ENCODE data around the gene LRRC4B. TPM values are rescaled to one million over a fixed set of nuclear protein-coding genes. Genes with fewer than 3 reads are reported as not detected.

The LRRC4B gene
- total and polyA plus RNA-seq, 2 of the 4 experiments (the other 2 are of a cell fraction), result 0.03 TPM; not detected in 1

DNA sequence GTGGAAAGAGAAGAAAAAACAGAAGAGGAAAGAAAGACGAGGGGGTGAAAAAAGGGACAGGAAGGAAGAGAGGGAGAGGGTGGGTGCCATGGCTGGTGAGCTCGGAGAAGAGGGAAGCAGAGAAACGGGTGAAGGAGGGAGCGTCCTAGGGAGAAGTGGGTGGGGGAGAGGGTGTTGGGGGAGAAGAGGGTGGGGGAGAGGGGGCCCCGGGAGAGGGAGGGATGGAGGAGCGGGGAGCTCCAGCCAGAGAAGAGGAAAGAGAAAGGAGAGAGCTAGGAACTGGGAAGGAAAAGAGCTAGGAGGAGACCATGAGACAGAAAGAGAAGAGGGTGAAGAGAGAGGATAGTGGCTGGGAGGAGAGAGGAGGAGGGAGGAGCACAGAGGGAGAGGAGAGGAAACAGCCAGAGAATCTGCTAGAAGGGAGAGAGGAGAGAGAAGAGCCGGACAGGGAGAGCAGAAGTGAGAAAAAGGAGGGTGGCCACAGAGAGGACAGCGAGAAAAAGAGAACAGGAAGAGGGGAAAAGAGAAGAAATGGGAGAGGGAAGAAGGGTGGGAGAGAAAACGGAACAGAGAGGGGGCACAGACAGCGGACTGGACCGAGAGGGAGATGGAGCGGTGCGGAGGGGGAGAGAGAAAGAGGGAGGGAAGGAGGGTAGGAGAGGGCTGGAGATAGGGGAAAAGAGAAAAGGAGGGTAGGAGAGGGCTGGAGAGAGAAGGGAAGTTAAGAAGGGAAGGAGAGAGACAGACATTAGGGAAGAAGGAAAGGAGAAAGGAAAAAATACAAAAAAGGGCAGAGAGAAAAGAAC is 79.6 kb downstream of the LRRC4B start (continued):
- TF ChIP-seq SMC3 (IDR thresholded peaks at IDR 0.05; ENCODE audit: low read depth, low read length), result no peak

DNA sequence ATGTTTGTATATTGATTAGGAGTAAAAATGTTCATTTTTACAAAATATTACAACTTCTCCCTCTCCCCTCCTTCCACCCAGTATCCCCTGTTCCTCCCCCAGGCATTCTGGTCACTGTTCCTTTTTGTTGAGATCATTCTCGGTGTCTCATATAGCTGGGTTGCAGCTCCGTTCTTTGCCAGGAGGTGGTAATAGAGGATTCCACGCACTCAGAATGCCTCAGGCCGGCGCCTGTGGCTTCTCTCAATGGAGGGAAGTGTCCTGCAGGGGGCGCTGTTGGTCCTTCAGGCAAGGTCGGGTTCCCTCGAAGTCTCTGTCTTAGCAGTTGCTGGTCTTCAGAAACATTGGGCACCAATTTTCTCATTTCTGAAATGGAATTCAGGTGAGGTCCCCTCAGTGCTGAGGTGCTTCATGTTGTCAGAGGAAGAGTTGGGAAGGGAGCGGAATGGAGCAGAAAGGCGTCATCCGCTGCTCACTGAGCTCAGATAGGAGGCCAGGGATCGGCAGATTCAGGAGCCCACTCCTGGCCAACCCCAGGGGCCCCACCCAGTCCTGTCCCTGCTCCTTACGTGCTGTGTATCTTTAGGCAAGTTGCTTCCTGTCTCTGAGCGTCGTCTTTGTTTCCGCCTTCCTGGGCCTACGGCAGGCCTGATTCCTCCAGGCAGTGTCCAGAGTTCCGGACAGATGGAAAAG is 81.3 kb downstream of the LRRC4B start:
- H3K4me3 ChIP-seq (ENCODE audit: insufficient read depth, low read depth, low read length), result no peak overlapping the region
- peaks cover 6% of the 10 kb centered on the region; the same call in 1 of the 2 replicates for H3K9me3 ChIP-seq (ENCODE audit: control insufficient read depth, insufficient read depth, low read length)
- no peaks in the 10 kb centered on the region; a peak in 1 of 4 replicates for H3K79me1 ChIP-seq (ENCODE audit: low read depth in 1 of 2, low read length in 2 of 2)
- no peak overlapping the region for H2BK15ac ChIP-seq (ENCODE audit: low read depth, low read length)
- no peak overlapping the region for H2BK20ac ChIP-seq (ENCODE audit: low read depth, low read length)
- no peak overlapping the region for H2AK9ac ChIP-seq (replicated peaks; ENCODE audit: low read depth, low read length, poor library complexity)
- no peak for ATAC-seq (ENCODE audit: low read depth)
- H4K20me1 ChIP-seq (ENCODE audit: insufficient read depth, low read length), result no peaks in the 10 kb centered on the region
- in situ Hi-C loops (cut with MboI; ENCODE audit: low sequenced_read_pairs), result no loop called here
- no peak overlapping the region for H4K5ac ChIP-seq (ENCODE audit: low read depth, low read length)
- dilution Hi-C loops (cut with HindIII; ENCODE audit: low sequenced_read_pairs, unreplicated experiment), result no loop called here
- no peaks in the 10 kb centered on the region for H3K9me1 ChIP-seq (ENCODE audit: insufficient read depth, low read length)
- H3K18ac ChIP-seq (ENCODE audit: low read depth, low read length), result no peak overlapping the region
- TF ChIP-seq MXI1 (IDR thresholded peaks at IDR 0.05; ENCODE audit: borderline replicate concordance, low read depth, low read length) (no peak), RAD21 (IDR thresholded peaks at IDR 0.05; ENCODE audit: low read length) (peak; percentile 33; the same call in 1 of the 2 replicates), FOS (IDR thresholded peaks at IDR 0.05; ENCODE audit: low read depth, low read length) (no peak)
- TF ChIP-seq, protein P1, sequence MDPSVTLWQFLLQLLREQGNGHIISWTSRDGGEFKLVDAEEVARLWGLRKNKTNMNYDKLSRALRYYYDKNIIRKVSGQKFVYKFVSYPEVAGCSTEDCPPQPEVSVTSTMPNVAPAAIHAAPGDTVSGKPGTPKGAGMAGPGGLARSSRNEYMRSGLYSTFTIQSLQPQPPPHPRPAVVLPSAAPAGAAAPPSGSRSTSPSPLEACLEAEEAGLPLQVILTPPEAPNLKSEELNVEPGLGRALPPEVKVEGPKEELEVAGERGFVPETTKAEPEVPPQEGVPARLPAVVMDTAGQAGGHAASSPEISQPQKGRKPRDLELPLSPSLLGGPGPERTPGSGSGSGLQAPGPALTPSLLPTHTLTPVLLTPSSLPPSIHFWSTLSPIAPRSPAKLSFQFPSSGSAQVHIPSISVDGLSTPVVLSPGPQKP (IDR thresholded peaks at IDR 0.05; ENCODE audit: borderline replicate concordance, low read depth, low read length), result no peak
- TF ChIP-seq, protein P2, sequence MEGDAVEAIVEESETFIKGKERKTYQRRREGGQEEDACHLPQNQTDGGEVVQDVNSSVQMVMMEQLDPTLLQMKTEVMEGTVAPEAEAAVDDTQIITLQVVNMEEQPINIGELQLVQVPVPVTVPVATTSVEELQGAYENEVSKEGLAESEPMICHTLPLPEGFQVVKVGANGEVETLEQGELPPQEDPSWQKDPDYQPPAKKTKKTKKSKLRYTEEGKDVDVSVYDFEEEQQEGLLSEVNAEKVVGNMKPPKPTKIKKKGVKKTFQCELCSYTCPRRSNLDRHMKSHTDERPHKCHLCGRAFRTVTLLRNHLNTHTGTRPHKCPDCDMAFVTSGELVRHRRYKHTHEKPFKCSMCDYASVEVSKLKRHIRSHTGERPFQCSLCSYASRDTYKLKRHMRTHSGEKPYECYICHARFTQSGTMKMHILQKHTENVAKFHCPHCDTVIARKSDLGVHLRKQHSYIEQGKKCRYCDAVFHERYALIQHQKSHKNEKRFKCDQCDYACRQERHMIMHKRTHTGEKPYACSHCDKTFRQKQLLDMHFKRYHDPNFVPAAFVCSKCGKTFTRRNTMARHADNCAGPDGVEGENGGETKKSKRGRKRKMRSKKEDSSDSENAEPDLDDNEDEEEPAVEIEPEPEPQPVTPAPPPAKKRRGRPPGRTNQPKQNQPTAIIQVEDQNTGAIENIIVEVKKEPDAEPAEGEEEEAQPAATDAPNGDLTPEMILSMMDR (conservative IDR thresholded peaks at IDR 0.05; ENCODE audit: low read depth, low read length), result peak; percentile 41
- TF ChIP-seq, protein P3, sequence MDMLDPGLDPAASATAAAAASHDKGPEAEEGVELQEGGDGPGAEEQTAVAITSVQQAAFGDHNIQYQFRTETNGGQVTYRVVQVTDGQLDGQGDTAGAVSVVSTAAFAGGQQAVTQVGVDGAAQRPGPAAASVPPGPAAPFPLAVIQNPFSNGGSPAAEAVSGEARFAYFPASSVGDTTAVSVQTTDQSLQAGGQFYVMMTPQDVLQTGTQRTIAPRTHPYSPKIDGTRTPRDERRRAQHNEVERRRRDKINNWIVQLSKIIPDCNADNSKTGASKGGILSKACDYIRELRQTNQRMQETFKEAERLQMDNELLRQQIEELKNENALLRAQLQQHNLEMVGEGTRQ (IDR thresholded peaks at IDR 0.05; ENCODE audit: low read depth, low read length), result no peak
- no peak overlapping the region for H2BK120ac ChIP-seq (ENCODE audit: low read depth, low read length)
- H2AFZ ChIP-seq (replicated peaks; ENCODE audit: low read length, poor library complexity), result no peak overlapping the region
- 56% methylated on average over 2 of the region's 18 CpGs; no CpG with 5 or more reads in 1 of the 2 experiments for WGBS, 2 experiments (ENCODE audit: extremely low coverage in 2 of 2, insufficient read length in 1 of 2)
- H3K4me2 ChIP-seq (ENCODE audit: low read depth, low read length), result no peak overlapping the region
- intact Hi-C loops (cut with micrococcal nuclease), result no loop called here
- H3K23ac ChIP-seq (ENCODE audit: low read depth, low read length), result no peak overlapping the region
- no TSS peak for BruUV-seq (replicated peaks)
- H3K27ac ChIP-seq (ENCODE audit: insufficient read depth, low read length), result no peak overlapping the region
- H2AK5ac ChIP-seq (ENCODE audit: low read depth, low read length), result no peak overlapping the region
- H3K9ac ChIP-seq (ENCODE audit: low read depth, low read length), result no peak overlapping the region
- H4K8ac ChIP-seq (ENCODE audit: low read depth in 2 of 2, low read length in 2 of 2), result no peak overlapping the region
- no peaks in the 10 kb centered on the region for H3K4me1 ChIP-seq (ENCODE audit: control insufficient read depth, insufficient read depth, low read length)
- peaks cover 29% of the 10 kb centered on the region for H3K27me3 ChIP-seq (ENCODE audit: control insufficient read depth, insufficient read depth, low read length)
- H3K56ac ChIP-seq (ENCODE audit: extremely low read depth, insufficient read depth, low read length), result no peak overlapping the region
- no peak overlapping the region for H3K14ac ChIP-seq (replicated peaks; ENCODE audit: low read depth, low read length)
- no peak overlapping the region for H2BK5ac ChIP-seq (ENCODE audit: low read depth, low read length, poor library complexity, severe bottlenecking)
- peaks cover 8% of the 10 kb centered on the region for H3K36me3 ChIP-seq (ENCODE audit: control insufficient read depth, insufficient read depth, low read length)
- POLR2A ChIA-PET (ENCODE audit: unreplicated experiment), result no interaction called here
- H4K91ac ChIP-seq (ENCODE audit: insufficient read depth, low read depth, low read length), result no peak overlapping the region
- CTCF ChIA-PET, result no interaction called here
- no peak overlapping the region for H3K4ac ChIP-seq (ENCODE audit: low read depth, low read length)
- peak; percentile 19 for DNase-seq

Data from IMR-90 (cell line).